ENCODE results near the gene CELSR3.

Gene CELSR3

GRCh38 chr3:48696156-48696555, 33.5 kb upstream of the CELSR3 start:
- DNase-seq (ENCODE audit: extremely low spot score) = no peak
- POLR2A ChIA-PET = interaction anchor here (1.4 to 1.9 kb wide), 2 partner anchors 21 to 33 kb away, joined by 5 to 6 read pairs; partner anchors contain the start of genes CELSR3 and IP6K2
- CTCF ChIA-PET = interaction anchor here (0.5 to 1.7 kb wide), 3 partner anchors 10 to 617 kb away, joined by 3 to 11 read pairs (median 5); partner anchors contain the start of gene NCKIPSD
- TF ChIP-seq FOXM1 (IDR thresholded peaks at IDR 0.05; ENCODE audit: borderline replicate concordance) = no peak
- no peak for TF ChIP-seq FOXA1 (IDR thresholded peaks at IDR 0.05)
- TF ChIP-seq BHLHE40 (IDR thresholded peaks at IDR 0.05; ENCODE audit: borderline replicate concordance) = no peak
- TF ChIP-seq ZNF384 (IDR thresholded peaks at IDR 0.05) = no peak
- TF ChIP-seq FOXK2 (IDR thresholded peaks at IDR 0.05) = no peak
- no peak for TF ChIP-seq SUZ12 (IDR thresholded peaks at IDR 0.05)
- TF ChIP-seq TARDBP (IDR thresholded peaks at IDR 0.05) = no peak
- no peak for TF ChIP-seq NFRKB (IDR thresholded peaks at IDR 0.05)
- no peak for TF ChIP-seq ELF4 (IDR thresholded peaks at IDR 0.05)
- TF ChIP-seq, protein P1, sequence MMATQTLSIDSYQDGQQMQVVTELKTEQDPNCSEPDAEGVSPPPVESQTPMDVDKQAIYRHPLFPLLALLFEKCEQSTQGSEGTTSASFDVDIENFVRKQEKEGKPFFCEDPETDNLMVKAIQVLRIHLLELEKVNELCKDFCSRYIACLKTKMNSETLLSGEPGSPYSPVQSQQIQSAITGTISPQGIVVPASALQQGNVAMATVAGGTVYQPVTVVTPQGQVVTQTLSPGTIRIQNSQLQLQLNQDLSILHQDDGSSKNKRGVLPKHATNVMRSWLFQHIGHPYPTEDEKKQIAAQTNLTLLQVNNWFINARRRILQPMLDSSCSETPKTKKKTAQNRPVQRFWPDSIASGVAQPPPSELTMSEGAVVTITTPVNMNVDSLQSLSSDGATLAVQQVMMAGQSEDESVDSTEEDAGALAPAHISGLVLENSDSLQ (IDR thresholded peaks at IDR 0.05) = no peak
- TF ChIP-seq SP1 (IDR thresholded peaks at IDR 0.05) = no peak

GRCh38 chr3:48695393-48695753, 32.7 kb upstream of the CELSR3 start:
- ChIA-PET CTCF (interaction anchor here (1.7 kb wide), 1 partner anchor 9 kb away, joined by 11 read pairs; the partner anchor contains the start of gene NCKIPSD), POLR2A (interaction anchor here (1.0 to 1.9 kb wide), 4 partner anchors 9 to 312 kb away, joined by 4 to 6 read pairs (median 5); partner anchors contain the start of genes CELSR3, IP6K2 and WDR6)
- DNase-seq (ENCODE audit: extremely low spot score) = no peak
- TF ChIP-seq SP1 (IDR thresholded peaks at IDR 0.05) (no peak), CTBP1 (IDR thresholded peaks at IDR 0.05; ENCODE audit: borderline replicate concordance) (no peak), TARDBP (IDR thresholded peaks at IDR 0.05) (no peak), NFRKB (IDR thresholded peaks at IDR 0.05) (no peak), ZNF384 (IDR thresholded peaks at IDR 0.05) (no peak), HDGF (IDR thresholded peaks at IDR 0.05; ENCODE audit: borderline replicate concordance) (no peak), SUZ12 (IDR thresholded peaks at IDR 0.05) (no peak), FOXM1 (IDR thresholded peaks at IDR 0.05; ENCODE audit: borderline replicate concordance) (no peak), FOXK2 (IDR thresholded peaks at IDR 0.05) (no peak)

- TF ChIP-seq FOXK2 (IDR thresholded peaks at IDR 0.05) (no peak), ARNT (IDR thresholded peaks at IDR 0.05) (no peak), CTBP1 (IDR thresholded peaks at IDR 0.05; ENCODE audit: borderline replicate concordance) (no peak), SP1 (IDR thresholded peaks at IDR 0.05) (no peak), HDGF (IDR thresholded peaks at IDR 0.05; ENCODE audit: borderline replicate concordance) (no peak), FOXA1 (IDR thresholded peaks at IDR 0.05) (no peak), SUZ12 (IDR thresholded peaks at IDR 0.05) (no peak), FOXM1 (IDR thresholded peaks at IDR 0.05; ENCODE audit: borderline replicate concordance) (no peak), TARDBP (IDR thresholded peaks at IDR 0.05) (no peak), ZNF384 (IDR thresholded peaks at IDR 0.05) (no peak), L3MBTL2 (conservative IDR thresholded peaks at IDR 0.05) (no peak)
- TF ChIP-seq, protein P1 (IDR thresholded peaks at IDR 0.05) = no peak
- ChIA-PET POLR2A (interaction anchor here (1.0 to 1.9 kb wide), 4 partner anchors 8 to 312 kb away, joined by 4 to 6 read pairs (median 5); partner anchors contain the start of genes CELSR3, IP6K2 and WDR6), CTCF (interaction anchor here (1.7 kb wide), 1 partner anchor 9 kb away, joined by 11 read pairs; the partner anchor contains the start of gene NCKIPSD)
- no peak for DNase-seq (ENCODE audit: extremely low spot score)
Measured at GRCh38 chr3:48694610-48695392, 32.1 kb upstream of the CELSR3 start.

GRCh38 chr3:48693826-48694225, 31.1 kb upstream of the CELSR3 start:
- no peak for DNase-seq (ENCODE audit: extremely low spot score)
- CTCF ChIA-PET = no interaction called here
- POLR2A ChIA-PET = interaction anchor here (0.7 kb wide), 1 partner anchor 22 kb away, joined by 3 read pairs; no protein-coding TSS in a partner anchor
- TF ChIP-seq FOXA1 (IDR thresholded peaks at IDR 0.05) (no peak), HDGF (IDR thresholded peaks at IDR 0.05; ENCODE audit: borderline replicate concordance) (no peak), FOXK2 (IDR thresholded peaks at IDR 0.05) (no peak), TARDBP (IDR thresholded peaks at IDR 0.05) (no peak), ARNT (IDR thresholded peaks at IDR 0.05) (no peak), CTBP1 (IDR thresholded peaks at IDR 0.05; ENCODE audit: borderline replicate concordance) (no peak), LEF1 (IDR thresholded peaks at IDR 0.05; ENCODE audit: borderline replicate concordance) (no peak), NFRKB (IDR thresholded peaks at IDR 0.05) (no peak), SP1 (IDR thresholded peaks at IDR 0.05) (no peak), BHLHE40 (IDR thresholded peaks at IDR 0.05; ENCODE audit: borderline replicate concordance) (no peak), FOXM1 (IDR thresholded peaks at IDR 0.05; ENCODE audit: borderline replicate concordance) (no peak), ELF4 (IDR thresholded peaks at IDR 0.05) (no peak), L3MBTL2 (conservative IDR thresholded peaks at IDR 0.05) (no peak)
- TF ChIP-seq, protein P1 (IDR thresholded peaks at IDR 0.05) = no peak

- CTCF ChIA-PET = interaction anchor here (0.8 kb wide), 1 partner anchor 47 kb away, joined by 5 read pairs; no protein-coding TSS in a partner anchor
- no peak for DNase-seq (ENCODE audit: extremely low spot score)
- POLR2A ChIA-PET = no interaction called here
- TF ChIP-seq FOXM1 (IDR thresholded peaks at IDR 0.05; ENCODE audit: borderline replicate concordance) = no peak
- TF ChIP-seq HDGF (IDR thresholded peaks at IDR 0.05; ENCODE audit: borderline replicate concordance) = no peak
- no peak for TF ChIP-seq ZNF384 (IDR thresholded peaks at IDR 0.05)
- TF ChIP-seq LEF1 (IDR thresholded peaks at IDR 0.05; ENCODE audit: borderline replicate concordance) = no peak
- TF ChIP-seq ARNT (IDR thresholded peaks at IDR 0.05) = no peak
- TF ChIP-seq ELF4 (IDR thresholded peaks at IDR 0.05) = no peak
- TF ChIP-seq SUZ12 (IDR thresholded peaks at IDR 0.05) = no peak
- TF ChIP-seq CTBP1 (IDR thresholded peaks at IDR 0.05; ENCODE audit: borderline replicate concordance) = no peak
- TF ChIP-seq SP1 (IDR thresholded peaks at IDR 0.05) = no peak
- no peak for TF ChIP-seq FOXA1 (IDR thresholded peaks at IDR 0.05)
- TF ChIP-seq L3MBTL2 (conservative IDR thresholded peaks at IDR 0.05) = no peak
- TF ChIP-seq BHLHE40 (IDR thresholded peaks at IDR 0.05; ENCODE audit: borderline replicate concordance) = no peak
- TF ChIP-seq TARDBP (IDR thresholded peaks at IDR 0.05) = no peak
- TF ChIP-seq, protein P1 (IDR thresholded peaks at IDR 0.05) = no peak
- TF ChIP-seq FOXK2 (IDR thresholded peaks at IDR 0.05) = no peak
- TF ChIP-seq NFRKB (IDR thresholded peaks at IDR 0.05) = no peak
Measured at GRCh38 chr3:48692551-48692950, 29.9 kb upstream of the CELSR3 start.

All from HEK293T (cell line).